GM19438 (cell line): Measurements from ENCODE around the gene RPS25.
"Not testable (repeated sequence)": the region's sequence is repeated elsewhere in the genome, so short reads cannot be mapped to it uniquely, and the experiment has no call there.

Experiments used
- ATAC-seq: cut with Tn5 transposase; IDR thresholded peaks from one replicate; pipeline ENCODE4 v1.9.1; 2021; ENCODE audit warnings: low read depth; ENCODE audit not compliant: unreplicated experiment

The RPS25 gene

DNA sequence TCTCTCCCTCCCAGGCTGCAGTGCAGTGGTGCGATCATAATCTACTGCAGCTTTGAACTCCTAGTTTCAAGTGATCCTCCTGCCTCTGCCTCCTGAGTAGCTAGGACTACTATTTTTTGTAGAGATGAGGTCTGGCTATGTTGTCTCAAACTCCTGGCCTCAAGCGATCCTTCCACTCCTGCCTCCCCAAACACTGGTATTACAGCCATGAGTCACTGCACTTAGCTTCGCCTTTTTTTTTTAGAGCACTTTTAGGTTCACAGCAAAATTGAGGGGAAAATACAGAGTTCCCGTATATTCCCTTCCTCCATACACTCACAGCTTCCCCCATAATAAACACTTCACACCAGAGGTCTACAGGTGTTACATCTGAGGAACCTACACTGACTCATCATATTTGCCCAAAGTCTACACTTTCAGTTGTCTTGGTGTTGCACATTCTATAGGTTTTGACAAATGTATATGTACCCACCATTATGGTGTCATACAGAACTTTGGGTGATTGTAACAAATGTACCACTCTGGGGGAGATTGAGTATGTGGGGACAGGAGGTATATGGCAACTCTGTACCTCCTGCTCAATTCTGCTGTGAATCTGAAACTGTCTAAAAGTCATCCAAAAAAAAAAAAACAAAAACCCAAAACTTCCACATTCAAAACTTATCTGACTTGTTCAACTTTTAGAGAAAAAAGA lies 23.8 kb upstream of the RPS25 start:
- ATAC-seq: no peak

DNA sequence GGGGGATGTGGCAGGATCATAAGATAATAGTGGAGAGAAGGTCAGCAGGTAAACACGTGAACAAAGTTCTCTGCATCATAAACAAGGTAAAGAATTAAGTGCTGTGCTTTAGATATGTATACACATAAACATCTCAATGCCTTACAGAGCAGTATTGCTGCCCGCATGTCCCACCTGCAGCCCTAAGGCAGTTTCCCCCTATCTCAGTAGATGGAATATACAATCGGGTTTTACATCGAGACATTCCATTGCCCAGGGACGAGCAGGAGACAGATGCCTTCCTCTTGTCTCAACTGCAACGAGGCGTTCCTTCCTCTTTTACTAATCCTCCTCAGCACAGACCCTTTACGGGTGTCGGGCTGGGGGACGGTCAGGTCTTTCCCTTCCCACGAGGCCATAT lies 21.3 kb upstream of the RPS25 start:
- not testable (repeated sequence) for ATAC-seq

DNA sequence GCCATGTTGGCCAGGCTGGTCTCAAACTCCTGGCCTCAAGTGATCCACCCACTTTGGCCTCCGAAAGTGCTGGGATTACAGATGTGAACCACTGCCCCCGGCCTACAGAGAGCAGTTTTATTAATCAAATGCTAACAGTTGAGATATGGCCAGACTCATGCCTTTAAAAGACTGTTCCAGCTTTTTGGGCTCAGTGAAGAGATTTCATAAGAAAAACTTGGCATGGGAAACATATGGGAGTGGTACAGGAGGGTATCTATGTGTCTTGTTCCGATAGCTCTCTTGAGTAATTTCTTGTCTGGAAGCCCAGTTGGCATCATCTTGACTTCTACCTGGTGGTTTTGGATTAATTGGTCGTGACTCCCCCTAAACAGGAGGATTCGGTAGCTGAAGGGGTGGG lies 20.7 kb upstream of the RPS25 start:
- no peak for ATAC-seq

DNA sequence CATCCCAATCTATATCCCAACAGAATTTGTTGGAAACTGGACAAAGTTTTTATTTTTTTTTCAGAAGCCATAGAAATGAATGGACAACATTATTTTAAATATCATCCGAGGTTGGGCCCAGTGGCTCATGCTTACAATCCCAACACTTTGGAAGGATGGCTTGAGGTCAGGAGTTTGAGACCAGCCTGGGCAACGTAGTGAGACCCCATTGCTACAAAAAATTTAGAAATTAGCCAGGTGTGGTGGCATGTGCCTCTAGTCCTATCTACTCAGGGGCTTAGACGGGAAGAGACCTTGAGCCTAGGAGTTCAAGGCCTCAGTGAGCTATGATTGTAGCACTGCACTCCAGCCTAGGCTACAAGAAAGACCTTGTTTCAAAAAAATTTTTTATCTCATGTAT lies 16.7 kb upstream of the RPS25 start:
- ATAC-seq: no peak

DNA sequence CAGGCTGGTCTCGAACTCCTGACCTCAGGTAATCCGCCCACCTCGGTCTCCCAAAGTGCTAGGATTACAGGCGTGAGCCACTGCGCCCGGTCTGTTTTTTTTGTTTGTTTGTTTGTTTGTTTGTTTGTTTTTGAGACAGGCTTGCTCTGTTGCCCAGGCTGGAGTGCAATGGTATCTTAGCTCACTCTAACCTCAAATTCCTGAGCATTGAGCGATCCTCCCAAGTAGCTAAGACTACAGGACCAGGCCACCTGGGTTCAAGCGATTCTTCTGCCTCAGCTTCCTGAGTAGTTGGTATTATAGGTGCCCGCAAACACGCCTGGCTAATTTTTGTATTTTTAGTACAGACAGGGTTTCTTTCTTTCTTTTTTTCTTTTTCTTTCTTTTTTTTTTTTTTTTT lies 15.3 kb upstream of the RPS25 start:
- ATAC-seq: not testable (repeated sequence)

DNA sequence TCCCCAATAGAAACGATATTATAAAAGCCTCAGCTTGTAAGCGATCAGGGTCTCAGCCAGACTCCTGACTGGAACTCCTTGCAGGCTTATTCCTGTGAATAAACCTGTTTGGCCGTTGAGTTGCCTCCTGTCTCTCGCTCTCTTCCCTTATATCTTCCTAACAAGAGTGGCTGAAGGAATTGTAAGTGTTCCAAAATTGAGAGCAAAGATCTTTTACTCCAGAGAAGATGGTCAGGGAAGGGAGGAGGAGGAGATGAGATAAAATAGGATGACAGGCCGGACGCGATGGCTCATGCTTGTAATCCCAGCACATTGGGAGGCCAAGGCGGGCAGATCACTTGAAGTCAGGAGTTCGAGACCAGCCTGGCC lies 13.8 kb upstream of the RPS25 start:
- ATAC-seq: no peak

DNA sequence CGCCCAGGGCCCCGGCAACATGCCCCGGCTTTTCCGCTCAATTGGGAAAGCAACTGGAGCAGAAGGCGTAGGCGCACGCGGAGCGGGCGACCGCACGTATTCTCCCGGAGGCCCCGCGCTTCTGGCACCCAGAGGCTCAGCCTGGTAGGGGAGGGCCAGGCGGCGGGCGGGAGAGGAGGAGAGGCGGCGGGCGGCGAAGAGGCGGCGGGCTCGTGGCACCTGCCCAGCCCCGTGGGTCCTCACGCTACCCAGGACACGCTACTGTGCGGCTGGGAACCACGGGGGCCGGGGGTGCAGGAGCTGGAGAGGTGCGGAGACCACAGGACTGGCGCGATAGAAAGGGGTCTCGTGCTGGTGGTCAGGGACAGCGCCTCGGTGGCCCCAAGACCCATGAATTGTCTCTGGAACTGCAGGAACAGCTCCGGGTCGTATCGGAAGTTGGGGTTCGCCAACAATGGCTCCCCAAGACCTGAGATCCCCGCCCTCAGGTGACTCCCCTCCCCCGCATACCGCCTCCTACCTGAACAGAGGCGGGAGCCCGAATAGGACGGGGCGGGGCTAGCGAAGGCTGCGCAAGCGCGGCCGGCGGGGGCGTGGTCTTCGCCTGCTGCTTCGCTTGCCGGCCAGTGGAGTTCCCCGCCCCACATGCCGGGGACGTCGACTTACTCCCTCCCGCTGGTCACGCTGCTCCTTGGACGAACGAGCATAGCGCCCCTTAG lies 12.3 kb upstream of the RPS25 start, which contains the start of gene SLC37A4:
SLC37A4 (minus strand) TSS at position 549 of the 719 bp plus-strand sequence.
- peak; percentile 73 for ATAC-seq

DNA sequence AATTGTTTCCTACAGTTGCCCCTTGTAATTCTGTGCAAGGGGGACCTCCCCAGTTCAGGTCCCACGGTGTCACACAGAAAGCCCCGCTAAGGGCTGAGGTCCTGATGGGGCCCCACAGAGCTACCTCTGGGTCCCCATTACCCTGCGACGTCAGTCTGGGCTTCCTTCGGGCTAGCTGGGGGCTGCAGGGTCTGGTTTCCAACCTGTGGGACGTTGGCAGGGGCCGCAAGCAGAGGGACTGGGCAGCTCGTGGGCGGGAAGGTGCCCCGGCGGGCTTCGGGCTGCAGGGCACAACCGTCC lies 11.8 kb upstream of the RPS25 start:
- peak; percentile 18 for ATAC-seq

DNA sequence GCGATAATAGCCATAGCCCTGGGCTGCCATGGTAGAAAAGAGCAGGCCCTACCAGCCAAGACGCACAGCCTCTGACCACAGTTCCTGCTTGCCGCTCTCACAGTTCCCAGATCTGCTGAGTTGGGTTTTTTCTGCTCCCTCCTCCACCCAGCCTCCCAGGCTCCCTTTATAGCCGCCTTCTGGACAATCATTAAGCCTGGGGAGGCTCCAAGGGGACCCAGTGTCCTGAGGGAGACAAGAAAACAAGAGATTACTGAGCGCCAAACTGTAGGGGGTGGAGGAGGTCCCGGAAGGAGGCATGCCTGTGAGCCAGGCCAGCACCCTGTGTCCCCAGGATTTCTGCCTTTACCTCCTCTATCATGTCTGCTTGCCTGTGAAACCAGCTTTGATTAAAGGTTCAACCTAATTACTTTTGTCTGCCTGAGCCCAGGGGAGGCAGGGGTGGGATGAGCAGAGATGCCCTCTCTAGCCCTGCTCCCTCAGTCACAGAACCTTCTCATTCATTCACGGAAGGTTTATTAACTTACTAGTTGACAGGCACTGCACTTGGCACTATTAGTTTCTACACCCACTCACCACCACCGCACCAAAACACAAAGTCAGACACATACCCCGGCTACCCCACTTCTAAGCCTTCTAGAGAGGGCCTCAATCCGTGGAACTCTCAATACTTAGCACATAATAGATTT lies 11.3 kb upstream of the RPS25 start:
- peak; percentile 6 for ATAC-seq

DNA sequence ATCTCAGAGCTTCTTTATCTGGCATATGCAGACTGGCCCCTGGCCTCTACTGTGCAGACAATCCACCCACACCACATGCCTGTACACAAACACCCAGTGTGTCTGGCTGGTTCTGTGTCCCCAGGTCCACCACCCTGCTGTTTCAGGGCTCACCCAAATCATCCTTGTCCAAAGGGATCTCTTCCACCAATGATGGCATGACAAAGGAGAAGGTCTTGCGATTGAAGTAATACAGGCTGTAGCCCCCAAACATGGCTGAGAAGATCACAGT lies 10.9 kb upstream of the RPS25 start:
- no peak for ATAC-seq

DNA sequence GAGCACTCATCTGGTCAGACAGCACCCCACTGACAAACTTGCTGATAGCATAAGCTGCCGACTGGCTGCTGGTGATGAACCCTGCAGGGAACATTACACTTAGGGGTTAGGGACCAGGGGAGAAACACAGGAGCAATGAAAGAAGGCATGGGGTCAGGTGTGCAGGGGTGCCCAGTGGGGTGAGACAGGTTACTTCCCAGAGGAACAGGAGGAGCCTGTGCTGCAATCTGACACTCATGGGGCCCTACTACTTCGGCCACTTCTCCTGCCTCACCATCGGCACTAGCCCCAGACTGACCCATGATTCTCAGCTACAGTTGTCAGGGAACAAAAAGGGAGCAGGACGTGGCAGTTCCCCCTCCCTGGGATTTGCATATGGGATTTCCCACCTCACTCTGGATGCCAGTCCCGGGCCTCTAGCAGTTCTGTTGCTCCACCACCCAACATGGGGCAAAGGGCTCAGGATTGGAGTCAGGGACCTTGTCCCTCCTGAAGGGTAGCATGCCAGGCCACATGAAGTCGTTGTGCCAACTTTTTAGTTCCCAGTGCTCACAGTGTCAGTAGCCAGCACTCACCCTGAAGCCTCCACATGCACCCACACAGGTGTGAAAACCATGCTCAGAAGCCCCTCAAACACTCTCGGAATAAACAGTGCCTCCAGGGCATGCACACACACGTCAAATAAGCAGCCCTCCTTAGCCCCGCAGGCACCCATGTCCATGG lies 10.4 kb upstream of the RPS25 start:
- ATAC-seq: no peak

DNA sequence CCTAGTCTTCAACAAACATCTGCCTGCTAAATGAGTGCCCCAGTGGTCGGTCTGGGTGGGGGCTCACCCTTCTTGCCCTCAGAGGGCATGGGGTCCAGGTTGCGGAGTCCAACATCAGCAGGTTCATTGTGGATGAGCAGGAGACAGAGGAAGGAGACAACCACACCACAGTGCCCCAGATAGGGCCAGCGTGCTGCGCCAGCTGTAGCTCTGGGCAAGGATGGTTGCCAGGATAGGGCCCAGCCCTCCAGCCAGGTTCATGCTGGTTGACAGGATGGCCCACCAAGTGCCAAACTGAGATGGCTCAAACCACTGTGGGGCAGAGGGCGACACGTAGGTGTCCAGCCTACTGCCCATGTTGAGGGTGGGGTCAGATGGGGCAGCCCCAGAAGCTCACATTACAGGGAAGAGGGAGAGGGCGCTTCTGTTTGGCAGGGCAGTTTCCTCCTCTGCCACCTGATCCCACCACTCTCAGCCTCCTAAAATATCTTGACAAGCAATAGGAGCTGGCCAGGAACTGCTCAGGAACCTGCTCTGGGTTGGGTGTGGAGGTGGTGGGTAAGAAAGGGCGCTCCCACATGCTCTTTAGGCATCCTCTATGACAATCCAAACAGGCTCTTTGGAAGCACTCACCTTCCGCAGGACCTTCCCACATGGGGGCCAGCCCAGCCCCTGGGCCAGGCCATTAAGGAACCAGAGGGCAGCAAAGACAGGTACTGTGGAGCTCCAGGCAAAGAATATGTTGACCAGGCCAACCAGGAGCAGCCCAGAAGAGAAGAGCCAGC lies 9.6 kb upstream of the RPS25 start:
- no peak for ATAC-seq

DNA sequence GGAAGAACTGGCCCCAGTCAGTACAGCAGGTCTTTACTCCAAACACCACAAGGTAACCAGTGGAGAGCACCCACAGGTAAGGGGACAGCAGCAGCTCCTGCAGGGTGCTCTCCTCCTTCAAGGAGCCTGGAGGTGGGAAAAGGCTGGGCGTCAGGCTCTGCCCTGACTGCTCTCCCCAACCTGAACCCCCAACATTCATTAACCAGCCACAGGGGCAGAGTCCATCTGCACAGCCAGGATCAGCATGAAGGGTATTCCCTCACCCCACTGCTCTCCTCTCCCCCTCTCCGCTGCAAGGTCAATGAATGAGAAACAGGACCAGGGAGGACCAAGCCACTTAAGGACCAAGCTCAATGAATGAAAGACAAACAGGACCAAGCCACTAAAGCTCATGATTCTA lies 8.8 kb upstream of the RPS25 start:
- no peak for ATAC-seq

DNA sequence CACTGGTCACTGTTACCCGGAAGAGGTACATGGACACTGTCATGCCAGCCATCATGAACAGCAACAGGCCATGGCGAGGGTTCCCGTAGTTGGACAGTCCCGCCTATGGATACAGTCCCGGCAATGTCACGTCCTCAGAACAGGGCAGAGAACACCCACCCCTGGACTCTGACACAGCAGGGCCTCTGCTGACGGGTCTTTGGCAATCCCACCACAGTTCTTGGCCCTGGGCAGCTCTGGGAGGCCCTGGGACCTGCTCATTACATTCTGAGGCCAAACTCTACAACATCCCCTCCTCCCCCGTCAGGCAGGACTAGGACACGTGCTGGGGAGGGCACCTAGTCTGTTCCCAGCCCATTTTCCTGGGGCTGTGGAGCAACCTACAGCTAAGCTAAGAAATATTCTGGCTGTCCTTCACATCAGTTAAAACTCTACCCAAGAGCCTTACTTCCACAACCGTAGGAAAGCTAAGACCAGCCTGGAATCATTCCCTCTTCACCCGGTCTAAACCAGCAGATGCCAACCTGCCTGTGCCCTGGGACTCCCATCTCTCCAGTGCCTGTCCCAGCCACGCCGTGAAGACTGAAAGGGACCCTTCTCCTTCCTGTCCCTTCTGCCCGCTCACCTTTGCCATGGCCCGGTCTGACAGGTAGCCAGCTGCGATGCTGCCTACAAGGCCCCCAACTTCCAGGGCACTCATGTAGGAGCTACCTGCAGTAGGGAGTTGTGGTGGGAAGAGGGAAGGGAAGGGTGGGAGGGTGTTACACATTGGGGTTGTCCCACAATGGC lies 8.0 kb upstream of the RPS25 start:
- ATAC-seq: no peak

DNA sequence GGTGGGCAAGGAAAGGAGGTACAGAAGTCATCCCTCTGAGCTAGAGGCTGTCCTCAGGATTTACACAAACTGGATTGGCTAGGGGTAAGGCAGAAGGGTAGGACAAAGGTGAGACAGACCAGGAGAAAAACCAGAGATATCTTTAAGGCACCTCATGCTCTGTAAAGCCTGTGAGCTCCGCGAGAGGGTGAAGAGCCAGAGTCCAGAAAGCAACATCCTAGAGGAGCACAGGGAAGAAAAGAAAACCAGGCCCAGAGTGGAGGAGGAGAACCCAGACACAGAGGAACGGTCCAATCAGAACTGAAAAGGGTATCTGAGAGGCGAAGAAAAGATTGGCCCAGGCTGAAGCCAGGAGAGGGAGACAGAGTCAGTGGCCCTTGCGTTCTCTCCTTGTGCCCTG lies 7.4 kb upstream of the RPS25 start:
- ATAC-seq: no peak

DNA sequence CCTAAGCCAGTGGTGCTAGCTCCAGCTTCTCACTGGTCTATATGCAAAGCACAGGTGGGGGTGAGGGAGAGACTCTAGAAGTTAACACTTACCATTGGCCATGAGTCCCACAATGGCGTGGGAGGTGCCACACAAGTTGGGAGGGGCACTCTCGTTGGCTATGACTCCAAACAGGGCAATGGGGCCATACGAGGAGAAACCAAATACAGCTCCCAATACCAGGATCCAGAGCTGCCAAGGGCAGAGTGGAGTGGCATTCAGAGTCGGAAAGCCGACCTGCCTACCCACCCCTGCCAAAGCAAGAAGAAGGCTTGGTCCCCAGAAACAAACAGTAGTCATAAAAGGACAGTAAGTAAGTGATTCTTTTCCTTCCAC lies 6.9 kb upstream of the RPS25 start:
- no peak for ATAC-seq

DNA sequence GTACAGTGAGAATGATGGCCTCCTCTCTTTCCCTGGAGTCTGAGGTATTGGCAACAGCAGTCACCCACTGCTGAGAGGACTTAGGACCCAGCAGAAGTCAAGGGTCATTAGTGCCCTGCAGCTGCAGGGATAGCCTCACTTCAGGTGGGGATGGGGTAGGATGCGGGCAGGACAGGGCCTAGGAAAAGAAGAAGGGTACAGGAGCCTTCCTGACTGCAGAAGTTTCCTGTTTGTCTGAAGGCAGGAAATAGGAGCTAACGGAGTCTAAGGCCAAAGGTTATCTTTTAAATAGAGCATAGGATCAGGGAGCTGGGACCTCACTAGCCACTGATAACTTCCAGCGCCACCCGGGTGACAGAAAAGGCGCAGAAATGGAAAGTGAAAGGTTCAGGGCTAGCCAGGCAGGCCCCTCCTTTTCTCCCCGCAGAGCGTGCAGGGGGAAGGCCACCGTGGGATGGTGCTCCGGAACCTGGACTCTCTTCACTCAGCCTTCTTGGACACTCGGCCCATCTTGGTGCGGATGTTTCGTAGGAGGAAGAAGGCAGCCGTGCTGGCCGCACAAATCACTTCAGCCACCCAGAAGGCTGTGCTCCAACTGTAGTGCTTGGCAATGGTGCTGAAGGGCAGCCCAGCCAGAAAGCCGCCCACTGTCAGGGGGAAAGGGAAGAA lies 6.4 kb upstream of the RPS25 start:
- ATAC-seq: no peak

DNA sequence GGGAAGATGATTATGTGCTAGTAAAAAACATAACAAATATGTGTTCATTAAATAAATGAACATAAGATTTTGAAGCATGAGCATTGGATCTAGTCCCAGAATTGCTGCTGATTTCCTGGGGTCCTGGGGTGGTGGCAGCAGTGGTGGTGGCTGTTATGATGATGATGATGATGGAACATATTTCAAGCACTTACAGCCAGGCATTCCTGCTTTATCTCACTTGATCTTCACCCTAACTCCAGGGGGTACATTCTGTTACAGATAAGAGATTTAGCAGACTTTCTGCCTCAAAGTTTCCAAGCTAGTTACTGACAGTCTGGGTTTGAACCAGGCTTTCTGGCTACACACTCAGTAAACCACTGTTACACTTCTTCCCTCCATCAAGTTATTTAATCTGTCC lies 5.6 kb upstream of the RPS25 start:
- ATAC-seq: no peak

DNA sequence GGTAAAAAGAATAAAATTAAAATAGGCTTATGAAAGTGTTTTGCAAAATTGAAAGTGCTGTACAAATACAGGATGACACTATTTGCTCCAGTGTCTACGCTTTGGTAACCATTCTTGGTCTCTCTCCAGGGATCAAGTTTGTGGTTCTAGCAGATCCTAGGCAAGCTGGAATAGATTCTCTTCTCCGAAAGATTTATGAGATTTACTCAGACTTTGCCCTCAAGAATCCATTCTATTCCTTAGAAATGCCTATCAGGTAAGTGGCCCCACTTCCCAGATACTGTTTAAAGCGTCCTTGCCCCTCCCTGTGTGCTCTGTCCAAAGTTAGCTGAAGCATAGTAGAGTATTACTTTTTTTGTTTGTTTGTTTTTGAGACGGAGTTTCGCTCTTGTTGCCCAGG lies 3.5 kb upstream of the RPS25 start:
- no peak for ATAC-seq

DNA sequence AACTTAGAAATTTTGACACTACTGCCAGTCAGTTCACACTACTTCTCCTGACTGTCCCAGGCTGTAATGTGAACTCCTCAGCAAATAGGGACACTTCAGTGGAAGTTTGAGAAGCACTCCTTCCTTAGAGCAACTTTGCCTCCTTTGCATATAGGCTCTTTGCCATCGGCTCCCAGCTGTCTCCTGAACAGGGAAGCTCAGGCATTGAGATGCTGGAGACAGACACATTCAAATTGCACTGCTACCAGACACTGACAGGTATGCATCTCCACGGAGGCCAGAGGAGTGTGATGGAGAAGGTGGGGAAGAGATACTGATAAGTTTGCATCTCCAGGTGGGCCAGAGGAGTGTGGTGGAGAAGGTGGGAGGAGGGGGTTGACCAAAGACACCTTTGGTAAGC lies 1.9 kb upstream of the RPS25 start:
- no peak for ATAC-seq
